Stimulated activated CD8-positive, alpha-beta memory T cell treated with anti-CD3 and anti-CD28 coated beads, Interleukin-15, amount 100 ng/mL, for 1 hour (primary cell): ENCODE data around the gene DRAM2.
"Not testable (repeated sequence)": the region's sequence is repeated elsewhere in the genome, so short reads cannot be mapped to it uniquely, and the experiment has no call there.

ENCODE experiments used
- DNase-seq: peaks from one replicate; pipeline ENCODE4 v3.0.0-alpha.2; 2020; ENCODE audit warnings: low read depth

DRAM2 gene

DNA sequence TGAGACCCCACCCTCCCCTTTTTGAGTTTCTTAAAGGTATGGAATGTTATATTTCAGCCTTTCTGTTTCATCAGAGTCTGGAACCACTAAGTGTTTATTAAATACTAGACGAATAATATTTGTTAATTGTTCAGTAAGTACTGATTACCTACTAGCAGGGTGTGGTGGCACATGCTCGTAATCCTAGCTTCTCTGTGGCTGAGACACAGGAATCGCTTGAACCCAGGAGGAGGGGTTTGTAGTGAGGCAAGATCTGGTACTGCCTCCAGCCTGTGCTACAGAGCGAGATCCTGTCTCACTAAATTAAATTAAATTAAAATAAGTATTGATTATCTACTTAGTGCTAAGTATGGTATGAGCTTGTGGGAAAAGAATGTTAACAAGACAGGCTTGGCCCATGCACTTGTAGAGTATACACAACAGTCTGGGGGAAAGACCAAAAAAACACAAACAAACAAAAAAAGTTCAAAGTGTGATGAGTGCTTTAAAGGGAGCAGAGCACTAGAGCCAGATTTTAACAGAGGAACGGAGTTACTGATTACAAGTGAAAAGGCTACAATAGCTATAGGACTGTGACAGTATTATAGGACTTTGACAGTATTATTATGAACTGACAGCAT, 2.6 kb upstream of the DRAM2 start:
- DNase-seq, result no peak

DNA sequence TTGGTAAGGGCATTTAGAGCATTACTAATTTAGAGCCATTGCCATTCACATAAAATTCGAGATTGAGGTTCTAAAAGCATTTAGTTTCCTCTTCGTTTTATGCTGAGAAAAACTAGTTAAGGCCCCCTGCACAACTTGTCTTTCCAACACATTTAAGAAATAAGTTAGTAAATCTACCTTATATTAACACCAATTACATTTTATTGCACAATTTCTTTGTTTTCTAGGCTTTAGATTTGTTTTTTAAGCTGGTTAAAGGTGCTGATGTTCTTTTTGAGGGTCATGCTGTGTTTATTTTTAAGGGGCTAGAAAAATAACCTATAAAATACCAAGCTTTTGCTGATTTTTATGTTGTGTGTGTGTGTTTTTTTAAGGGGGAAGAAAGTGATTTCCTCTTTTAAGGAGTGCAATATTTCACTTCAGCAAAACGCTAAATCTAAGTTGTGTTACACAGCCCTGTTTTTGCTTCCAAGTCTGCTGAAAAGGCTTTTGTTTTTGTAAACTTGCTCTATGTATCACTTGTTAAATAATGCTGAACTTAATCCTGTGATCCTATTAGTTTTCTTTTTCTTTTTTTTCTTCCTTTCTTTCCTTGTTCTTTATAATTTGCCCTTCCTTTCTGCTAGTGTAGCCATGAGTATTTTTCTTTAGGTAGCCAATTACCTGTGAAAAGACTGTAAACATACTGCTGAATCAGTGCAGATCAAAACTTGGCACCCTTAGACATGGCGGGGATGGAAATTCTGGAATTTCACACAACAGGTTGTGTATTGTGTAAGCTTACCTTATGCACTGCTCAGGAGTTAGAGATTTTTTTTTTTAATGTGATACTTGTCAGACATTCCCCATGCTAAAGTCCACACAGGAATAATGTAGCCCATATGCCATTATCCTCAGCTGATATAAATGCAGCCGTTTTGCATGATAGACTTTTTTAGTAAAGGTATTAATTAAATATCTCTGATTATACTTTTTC, 1.6 kb upstream of the DRAM2 start:
- DNase-seq, result no peak

GRCh38 chr1:111140680-111140967, 731 bp upstream of the DRAM2 start:
- DNase-seq, result no peak

DNA sequence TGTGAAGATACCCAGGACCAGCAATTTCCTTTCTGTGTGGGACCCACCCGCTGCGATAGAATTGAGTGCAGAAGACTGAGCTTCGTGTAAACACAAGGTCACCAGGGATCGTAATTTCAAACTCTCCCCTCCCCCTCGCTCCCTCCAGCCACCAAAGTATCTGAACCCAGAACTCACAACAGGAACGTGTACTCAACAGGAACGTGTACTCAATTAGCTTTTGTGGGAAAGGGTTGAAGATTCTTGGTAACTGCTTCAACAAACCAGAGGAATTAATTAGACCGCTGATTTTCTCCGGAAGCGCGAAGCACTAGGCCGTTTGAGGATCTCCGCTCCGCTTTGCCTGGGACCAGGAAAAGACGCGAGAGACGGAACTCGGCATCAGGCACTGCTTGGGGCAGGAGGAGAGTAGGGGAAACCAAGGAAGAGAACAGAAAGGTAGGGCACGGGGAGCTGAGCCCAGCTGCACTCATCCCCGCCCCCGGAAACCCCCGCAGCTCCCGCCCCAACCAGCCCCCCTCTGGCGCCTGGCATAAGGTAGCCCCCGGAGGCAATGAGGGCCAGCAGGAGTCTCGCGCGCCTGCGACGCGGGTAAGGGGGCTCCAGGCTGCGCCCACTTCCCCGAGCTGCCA, 453 bp downstream of the DRAM2 start:
- no peak for DNase-seq

DNA sequence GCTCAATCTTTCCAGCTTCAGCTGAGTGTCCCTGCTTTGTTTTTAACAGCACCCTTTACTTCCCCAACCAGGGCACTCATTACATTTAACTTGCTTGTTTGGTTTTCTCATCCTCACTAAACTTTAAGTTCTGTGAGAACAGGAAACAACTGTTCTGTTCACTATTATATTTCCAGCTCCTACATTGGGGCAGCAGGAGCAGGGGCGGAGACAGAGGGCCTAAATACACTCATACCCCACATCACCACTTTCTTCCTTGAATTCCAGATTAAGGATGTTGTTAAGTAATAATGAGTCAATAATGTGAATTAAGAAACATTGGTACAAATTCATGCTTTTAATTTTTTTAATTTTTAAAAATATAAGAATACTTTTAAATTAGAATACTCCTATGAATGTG, 6.0 kb downstream of the DRAM2 start:
- DNase-seq, result no peak

GRCh38 chr1:111131693-111132092, 8.2 kb downstream of the DRAM2 start:
- DNase-seq, result no peak

DNA sequence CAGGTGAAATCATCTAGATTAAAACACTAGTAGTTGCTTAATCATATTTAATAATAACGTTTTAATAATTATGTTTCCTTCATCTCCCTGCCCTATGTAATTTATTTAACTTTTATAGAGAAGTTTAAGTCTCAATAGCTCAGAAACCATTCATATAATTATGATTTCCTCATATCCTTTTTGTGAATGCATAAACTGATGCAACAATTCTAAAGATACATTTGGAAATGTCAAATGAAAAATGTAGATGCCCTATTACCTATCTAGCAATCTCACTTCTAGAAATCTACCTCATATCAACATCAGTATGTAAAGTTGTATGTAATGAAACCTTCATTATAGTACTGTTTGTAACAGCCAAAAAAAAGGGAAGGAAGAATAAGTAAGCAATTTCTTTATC, 10.5 kb downstream of the DRAM2 start:
- DNase-seq, result no peak

DNA sequence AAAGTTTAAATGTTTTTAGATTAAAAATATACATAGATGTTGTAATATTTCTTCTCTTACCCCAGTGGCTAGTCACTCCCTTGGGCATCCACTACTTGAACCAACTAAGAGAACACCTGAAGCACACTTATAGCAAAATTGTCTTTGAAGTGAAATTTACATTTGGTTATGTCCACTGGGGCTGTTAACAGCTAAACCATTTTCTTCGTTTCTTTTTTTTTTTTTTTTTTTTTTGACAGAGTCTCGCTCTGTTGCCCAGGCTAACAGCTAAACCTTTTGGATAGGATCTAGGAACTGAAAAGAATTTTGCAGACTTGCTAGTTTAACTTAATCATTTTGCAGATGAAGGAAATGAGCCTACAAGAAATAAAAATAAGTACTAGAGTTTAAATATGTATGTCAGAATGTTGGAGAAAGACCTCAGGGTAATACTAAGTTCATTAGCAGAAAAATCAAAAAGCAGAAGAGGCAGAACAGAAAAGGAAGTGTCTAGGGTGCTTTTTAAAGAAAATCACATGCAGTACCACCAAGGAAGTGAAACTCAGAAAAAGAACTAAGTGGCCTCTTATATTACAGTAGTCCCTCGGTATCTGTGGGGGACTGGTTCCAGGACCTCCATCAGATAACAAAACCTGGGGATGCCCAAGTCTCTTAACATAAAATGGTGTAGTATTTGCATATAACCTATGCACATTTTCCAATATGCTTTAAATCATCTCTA, 11.8 kb downstream of the DRAM2 start:
- no peak for DNase-seq

GRCh38 chr1:111126354-111126753, 13.5 kb downstream of the DRAM2 start:
- no peak for DNase-seq

DNA sequence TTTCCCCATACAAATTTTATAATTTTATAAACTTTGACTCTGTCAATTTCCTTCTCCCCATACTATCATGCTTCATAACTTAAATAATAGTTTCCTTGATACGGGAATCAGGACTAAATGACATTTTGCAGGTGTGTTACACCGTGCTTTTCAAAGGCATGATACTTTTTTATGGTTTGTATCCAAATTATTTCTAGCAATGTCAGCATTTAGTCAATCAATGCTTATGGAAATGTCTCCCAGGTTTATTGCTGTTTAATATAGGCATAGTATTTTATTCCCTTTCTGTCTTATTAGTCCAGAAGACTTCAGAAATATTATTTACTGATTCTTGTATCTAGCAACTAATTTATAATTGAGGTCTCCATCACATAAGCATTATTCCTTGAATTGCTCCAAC, 23.4 kb downstream of the DRAM2 start:
- no peak for DNase-seq

DNA sequence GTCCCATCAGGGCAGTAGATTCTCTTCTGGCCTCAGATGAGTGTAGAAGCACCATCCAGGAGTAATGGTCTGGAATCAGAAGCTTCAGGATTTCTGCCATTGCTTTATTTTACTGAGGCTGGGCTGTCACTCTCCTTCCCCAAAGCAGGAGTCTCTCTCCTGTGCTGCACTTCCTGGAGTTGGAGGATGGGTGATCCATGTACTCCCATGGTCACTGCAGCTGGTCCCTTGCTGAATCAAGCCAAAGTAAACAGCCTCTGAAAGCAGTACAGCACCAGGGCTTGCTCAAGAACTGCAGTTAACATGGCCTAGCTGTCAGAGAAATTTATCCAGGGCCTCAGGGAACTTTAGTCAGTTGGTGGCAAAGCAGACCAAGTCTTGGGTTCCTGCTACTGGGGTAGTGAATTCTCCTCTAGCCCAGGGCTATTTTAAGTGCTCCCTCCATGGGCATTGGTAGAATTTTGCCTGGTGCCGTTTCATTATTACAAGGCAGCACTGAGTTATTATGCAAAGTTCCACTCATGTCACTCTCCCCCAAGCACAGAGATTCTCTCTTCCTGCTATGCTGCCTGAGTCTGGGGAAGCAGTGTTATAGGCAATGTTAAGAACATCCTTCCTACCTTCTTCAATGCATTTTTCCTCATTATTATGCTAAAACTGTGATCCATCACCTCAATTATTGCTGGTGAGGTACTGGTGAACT, 29.5 kb downstream of the DRAM2 start:
- no peak for DNase-seq

DNA sequence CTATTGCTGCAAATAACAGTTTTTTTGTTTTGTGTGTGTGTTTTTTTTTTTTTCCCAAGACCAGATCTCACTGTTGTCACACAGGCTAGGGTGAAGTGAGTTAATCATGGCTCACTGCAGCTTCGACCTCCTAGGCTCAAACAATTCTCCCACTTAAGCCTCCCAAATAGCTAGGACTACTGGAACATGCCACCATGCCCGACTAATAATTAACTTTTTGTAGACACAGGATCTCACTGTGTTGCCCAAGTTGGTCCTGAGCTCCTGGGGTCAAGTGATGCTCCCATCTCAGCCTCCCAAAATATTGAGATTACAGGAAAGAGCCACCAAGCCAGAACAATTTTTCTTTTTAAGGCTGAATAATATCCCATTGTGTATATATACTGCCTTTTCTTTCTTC, 34.9 kb downstream of the DRAM2 start:
- no peak for DNase-seq

DNA sequence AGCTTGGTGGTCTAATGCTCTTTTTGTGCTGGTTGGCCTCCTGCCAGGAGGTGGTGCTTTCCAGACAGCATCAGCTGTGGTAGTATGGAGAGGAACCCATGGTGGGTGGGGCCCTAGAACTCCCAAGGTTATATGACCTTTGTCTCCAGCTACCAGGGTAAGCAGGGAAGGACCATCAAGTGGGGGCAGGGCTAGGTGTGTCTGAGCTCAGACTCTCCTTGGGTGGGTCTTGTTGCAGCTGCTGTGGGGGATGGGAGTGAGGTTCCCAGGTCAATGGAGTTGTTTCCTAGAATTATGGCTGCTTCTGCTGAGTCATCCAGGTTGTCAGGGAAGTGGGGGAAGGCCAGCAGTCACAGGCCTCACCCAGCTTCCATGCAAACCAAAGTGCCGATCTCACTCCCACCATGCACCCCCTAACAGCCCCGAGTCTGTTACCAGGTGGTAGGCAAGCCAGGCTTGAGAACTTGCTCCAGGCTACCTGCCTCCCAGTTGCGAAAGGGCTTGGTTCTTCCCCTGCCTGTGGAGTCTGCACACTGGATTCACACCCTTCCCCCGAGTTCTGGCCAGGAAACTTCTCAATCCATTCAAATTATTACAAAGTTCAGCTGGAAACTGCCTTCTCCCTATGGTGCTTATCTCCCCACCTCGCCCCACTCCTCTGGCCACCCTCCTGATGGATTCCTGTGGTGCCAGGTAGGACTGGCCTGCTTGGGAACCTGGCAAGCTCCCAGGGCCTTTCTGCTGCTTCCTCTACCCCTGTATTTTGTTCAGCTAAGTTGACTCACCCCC, 37.8 kb downstream of the DRAM2 start:
- DNase-seq, result no peak

- no peak for DNase-seq
Observed at GRCh38 chr1:111099289-111099688, 40.6 kb downstream of the DRAM2 start.

DNA sequence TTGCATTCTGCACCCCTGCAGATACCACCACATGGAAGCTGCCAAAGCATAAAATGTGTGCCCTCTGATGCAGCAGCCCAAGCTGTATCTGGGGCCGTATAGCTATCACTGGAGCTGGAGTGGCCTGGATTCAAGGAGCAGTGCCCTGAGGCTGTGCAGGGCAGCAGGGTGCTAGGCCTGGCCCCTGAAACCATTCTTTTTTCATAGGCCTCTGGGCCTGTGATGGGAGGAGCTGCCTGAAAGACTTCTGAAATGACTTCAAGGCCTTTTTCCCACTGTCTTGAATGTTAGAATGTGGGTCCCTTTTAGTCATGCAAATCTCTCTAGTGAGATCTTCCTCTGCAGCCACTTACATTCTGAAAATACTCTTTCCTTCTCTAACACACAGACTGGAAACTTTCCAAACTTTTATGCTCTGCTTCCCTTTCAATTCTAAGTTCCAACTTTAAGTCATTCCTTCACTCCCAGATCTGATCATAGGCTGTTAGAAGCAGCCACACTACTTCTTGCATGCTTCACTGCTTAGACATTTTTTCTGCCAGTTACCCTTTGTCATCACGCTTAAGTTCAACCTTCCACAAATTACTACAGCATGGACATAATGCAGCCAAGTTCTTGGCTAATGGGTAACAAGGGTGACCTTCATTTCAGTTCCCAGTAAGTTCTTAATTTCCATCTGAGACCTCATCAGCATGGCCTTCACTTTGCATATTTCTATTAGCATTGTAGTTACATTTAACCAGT, 42.4 kb downstream of the DRAM2 start:
- no peak for DNase-seq

GRCh38 chr1:111095421-111095820, 44.5 kb downstream of the DRAM2 start:
- DNase-seq, result not testable (repeated sequence)

DNA sequence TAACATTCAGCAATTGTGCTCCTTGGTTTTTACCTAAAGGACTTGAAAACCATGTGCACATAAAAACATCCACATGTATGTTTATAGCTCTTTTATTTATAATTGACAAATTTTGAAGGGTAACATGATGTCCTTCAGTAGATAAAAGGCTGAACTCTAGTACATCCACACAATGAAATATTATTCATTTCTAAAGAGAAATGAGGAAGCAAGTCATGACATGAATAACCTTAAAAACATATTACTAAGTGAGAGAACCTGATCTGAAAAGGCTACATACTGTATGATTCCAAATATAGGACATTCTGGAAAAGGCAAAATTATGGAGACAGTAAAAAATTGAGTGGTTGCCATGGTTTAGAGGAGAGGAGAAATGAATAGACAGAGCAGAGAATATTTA, 50.3 kb downstream of the DRAM2 start:
- no peak for DNase-seq

GRCh38 chr1:111085676-111086075, 54.2 kb downstream of the DRAM2 start:
- DNase-seq, result no peak

GRCh38 chr1:111084999-111085398, 54.9 kb downstream of the DRAM2 start:
- no peak for DNase-seq

GRCh38 chr1:111082421-111083203, 57.3 kb downstream of the DRAM2 start:
- DNase-seq, result no peak
